Right lobe of liver (tissue), 6 donors: Measurements from ENCODE around the gene FSTL4. TPM values are rescaled to one million over a fixed set of nuclear protein-coding genes. Genes with fewer than 3 reads are reported as not detected.

Experiments used
- ATAC-seq, 4 donors: fragments of 200-7000 bp; cut with Tn5 transposase; one replicate each; pipeline ENCODE4 v1.9.1; 2020; ENCODE audit warnings: mild to moderate bottlenecking in 4 of 4, moderate library complexity in 4 of 4
- DNase-seq, 3 donors: peaks; one replicate each; pipeline ENCODE4 v3.0.0-alpha.2; 2020
- H3K27ac ChIP-seq, 3 donors: fragments of 200-600 bp; one replicate each; pipeline ENCODE4 v1.8.0; 2022
- H3K27me3 ChIP-seq, 2 donors: fragments of 200-600 bp; one replicate each; pipeline ENCODE4 v1.8.0; 2022
- H3K36me3 ChIP-seq, 4 donors: fragments of 200-600 bp; sonication (generic) in 1 of 4; one replicate each; pipeline versions ENCODE4 v1.5.1 to v1.8.0; 2017 to 2022; ENCODE audit warnings: control low read depth in 1 of 4
- H3K4me1 ChIP-seq, 4 donors: fragments of 200-600 bp; sonication (generic) in 1 of 4; one replicate each; pipeline versions ENCODE4 v1.5.1 to v1.8.0; 2017 to 2022; ENCODE audit warnings: control low read depth in 1 of 4
- H3K4me3 ChIP-seq, 3 donors: fragments of 200-600 bp; one replicate each; pipeline ENCODE4 v1.8.0; 2022
- H3K9me3 ChIP-seq, 4 donors: fragments of 200-600 bp; sonication (generic) in 1 of 4; one replicate each; pipeline versions ENCODE4 v1.5.1 to v1.8.0; 2017 to 2022; ENCODE audit warnings: control low read depth in 1 of 4
- POLR2A ChIP-seq: fragments of 450-650 bp; IDR thresholded peaks from one replicate; pipeline ENCODE4 v1.6.1; 2017; ENCODE audit warnings: antibody characterized with exemption, mild to moderate bottlenecking
- WGBS: methylation state at CpG from one replicate; pipeline ENCODE4 v1.1.6; 2018; ENCODE audit warnings: low coverage, low lambda C conversion rate; ENCODE audit not compliant: insufficient coverage; ENCODE audit errors: missing lambda C conversion rate; 5-methylcytosine and 5-hydroxymethylcytosine counted together
- intact Hi-C, 2 donors: fragments of 100-400 bp; cut with DNase I; formaldehyde crosslinking; loops; one replicate each; pipeline versions ENCODE4 v1.11.2 to v1.14.1; 2022
- total RNA-seq, 6 experiments: library from RNA; depleted of rRNA in 2 of 6; stranded (reverse); fragments of >200 nt in 2 of 6; fragmentation: NEBNext Ultra II Directional in 3 of 6; extraction: Animal tissue kit (Norgen Biotek cat#: 25700) in 3 of 6; gene quantifications; one replicate each; pipeline versions ENCODE4 v1.1.0 to v1.2.4, GENCODE V29; 2016 to 2023
- TF ChIP-seq, protein P1 (sequence below), 4 donors: fragments of 200-600 bp in 3 of 4; fragments of 450-650 bp in 1 of 4; IDR thresholded peaks; one replicate each; pipeline versions ENCODE4 v1.5.1 to v1.8.0; 2016 to 2022; ENCODE audit warnings: antibody characterized with exemption in 4 of 4, mild to moderate bottlenecking in 2 of 4
- donor health status: DM: no; HTN: yes; CAD: no.
- donor health status: DM: no; HTN: no; CAD: no.
- donor health status: DM: no; HTN: no; CAD: no.
- donor health status: DM: no; HTN: yes; CAD: no.
- donor health status: DM: no; HTN: yes; CAD: no.

FSTL4 gene
- total RNA-seq, 6 experiments from 2014 or later: 0.62 to 1.3 (median 0.80) TPM; not detected in 3

DNA sequence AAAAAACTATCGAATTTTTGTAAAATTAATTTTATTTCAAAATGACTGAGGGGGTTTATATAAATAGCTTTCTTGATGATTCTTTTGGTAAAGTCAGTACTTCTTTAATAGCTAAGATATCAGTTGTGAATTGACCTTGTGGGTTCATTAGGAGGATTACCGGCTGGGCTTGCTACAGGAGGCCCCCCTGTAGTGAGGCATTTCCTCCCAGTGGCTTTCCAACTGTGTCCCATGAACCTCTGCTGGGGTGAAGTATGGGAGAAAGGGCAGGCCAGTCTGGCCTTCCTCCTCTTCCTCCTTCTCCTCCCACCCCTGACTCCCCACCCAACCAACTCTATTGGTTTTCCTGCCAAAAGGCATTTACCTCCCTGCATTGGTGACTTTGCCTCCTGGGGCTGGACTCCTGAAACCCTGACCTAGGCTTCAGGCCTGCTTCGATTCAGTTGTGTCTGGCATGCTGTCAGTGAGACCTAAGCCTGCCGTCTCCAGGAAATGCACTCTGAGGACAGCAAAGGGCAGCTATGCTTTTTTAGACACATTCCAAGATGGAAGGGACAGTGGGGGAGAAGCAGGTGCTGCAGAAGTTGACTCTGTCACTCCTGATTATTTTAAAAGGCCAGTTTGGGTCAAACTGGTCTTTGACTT is 415.8 kb downstream of the FSTL4 start:
- intact Hi-C loops: no loop called here
- no peak for DNase-seq

DNA sequence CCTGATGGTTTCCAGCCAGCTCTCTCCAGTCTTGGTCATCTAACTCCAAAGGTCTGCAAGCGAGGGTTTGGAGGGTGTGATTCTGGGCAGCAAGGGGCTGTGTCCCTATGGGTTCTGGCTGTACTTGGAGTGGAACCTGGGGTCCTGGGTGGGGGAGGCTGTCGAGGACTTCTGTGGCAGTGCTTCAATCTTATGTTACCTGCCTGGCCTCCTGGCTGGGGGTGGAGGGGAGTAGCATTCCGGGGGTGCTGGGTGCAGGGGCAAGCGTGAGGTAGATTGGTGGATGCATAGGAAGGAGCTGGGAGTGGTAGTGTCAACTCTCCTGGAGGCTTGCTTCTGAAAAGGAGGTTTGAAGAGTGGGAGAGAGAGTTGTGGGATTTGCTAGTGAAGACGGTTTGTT is 417.1 kb downstream of the FSTL4 start:
- no peak for DNase-seq
- Histone ChIP-seq H3K4me1 (no peaks in the 10 kb centered on the region), H3K27me3 (no peaks in the 10 kb centered on the region), H3K36me3 (no peaks in the 10 kb centered on the region), H3K9me3 (no peaks in the 10 kb centered on the region), H3K4me3 (no peak overlapping the region), H3K27ac (no peak overlapping the region)
- intact Hi-C loops: no loop called here
- TF ChIP-seq POLR2A: no peak
- TF ChIP-seq, protein P1, sequence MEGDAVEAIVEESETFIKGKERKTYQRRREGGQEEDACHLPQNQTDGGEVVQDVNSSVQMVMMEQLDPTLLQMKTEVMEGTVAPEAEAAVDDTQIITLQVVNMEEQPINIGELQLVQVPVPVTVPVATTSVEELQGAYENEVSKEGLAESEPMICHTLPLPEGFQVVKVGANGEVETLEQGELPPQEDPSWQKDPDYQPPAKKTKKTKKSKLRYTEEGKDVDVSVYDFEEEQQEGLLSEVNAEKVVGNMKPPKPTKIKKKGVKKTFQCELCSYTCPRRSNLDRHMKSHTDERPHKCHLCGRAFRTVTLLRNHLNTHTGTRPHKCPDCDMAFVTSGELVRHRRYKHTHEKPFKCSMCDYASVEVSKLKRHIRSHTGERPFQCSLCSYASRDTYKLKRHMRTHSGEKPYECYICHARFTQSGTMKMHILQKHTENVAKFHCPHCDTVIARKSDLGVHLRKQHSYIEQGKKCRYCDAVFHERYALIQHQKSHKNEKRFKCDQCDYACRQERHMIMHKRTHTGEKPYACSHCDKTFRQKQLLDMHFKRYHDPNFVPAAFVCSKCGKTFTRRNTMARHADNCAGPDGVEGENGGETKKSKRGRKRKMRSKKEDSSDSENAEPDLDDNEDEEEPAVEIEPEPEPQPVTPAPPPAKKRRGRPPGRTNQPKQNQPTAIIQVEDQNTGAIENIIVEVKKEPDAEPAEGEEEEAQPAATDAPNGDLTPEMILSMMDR (IDR thresholded peaks at IDR 0.05): no peak
- no peak for ATAC-seq
- 52% methylated on average over 4 of the region's 5 CpGs for WGBS

More for the DNA sequence above, 415.8 kb downstream of the FSTL4 start:
- Histone ChIP-seq H3K36me3 (no peaks in the 10 kb centered on the region), H3K9me3 (no peaks in the 10 kb centered on the region), H3K4me1 (no peaks in the 10 kb centered on the region), H3K27ac (no peak overlapping the region), H3K4me3 (no peak overlapping the region), H3K27me3 (no peaks in the 10 kb centered on the region)
- 49% methylated on average over 4 of the region's 4 CpGs for WGBS
- no peak for TF ChIP-seq POLR2A
- TF ChIP-seq, protein P1 (IDR thresholded peaks at IDR 0.05): no peak
- ATAC-seq: no peak

DNA sequence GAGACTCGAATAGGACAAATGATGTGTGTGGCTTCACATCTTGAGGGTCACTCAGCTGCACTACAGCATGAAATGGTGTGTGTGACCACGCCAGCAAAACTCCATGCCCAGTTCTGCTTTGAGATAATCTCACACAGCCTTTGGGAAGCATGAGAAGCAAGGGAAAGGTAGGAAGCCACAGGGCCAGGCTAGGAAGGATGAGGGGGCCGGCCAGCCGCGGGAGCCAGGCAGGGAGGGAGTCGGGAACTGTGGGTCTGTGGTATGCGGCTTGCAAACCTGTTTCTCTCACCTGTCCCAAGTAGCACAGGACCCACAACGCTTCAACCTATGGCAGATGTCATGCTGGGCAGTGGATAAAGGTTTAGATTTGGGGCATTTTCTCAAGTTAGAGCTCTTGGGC is 418.5 kb downstream of the FSTL4 start:
- no peak overlapping the region for H3K4me3 ChIP-seq
- H3K4me1 ChIP-seq: no peaks in the 10 kb centered on the region
- TF ChIP-seq, protein P1 (IDR thresholded peaks at IDR 0.05): no peak
- no peak for TF ChIP-seq POLR2A
- DNase-seq: no peak
- whole genome bisulfite sequencing: 52% methylated on average over 4 of the region's 8 CpGs
- H3K27me3 ChIP-seq: no peaks in the 10 kb centered on the region
- no peak for ATAC-seq
- intact Hi-C loops: no loop called here
- H3K9me3 ChIP-seq: no peaks in the 10 kb centered on the region
- no peak overlapping the region for H3K27ac ChIP-seq
- H3K36me3 ChIP-seq: no peaks in the 10 kb centered on the region

DNA sequence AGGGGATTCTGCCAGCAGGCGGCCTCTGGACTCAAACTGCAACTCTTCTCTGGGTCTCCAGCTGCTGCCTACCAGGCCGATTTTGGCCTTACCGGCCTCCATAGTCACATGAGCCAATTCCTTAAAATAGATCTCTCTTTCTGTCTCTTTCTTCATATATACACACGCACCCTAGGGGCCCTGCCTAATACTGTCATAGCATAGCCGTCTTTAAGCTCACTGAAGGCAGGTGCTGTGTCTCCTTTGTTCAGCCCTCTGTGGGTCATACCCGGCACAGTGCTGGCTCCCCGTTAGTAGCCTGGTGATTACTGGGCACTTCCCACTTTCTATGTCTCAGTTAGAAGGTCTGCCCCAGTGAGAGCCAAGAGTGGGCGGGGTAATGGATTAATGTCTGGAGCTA is 419.6 kb downstream of the FSTL4 start:
- no peaks in the 10 kb centered on the region for H3K4me1 ChIP-seq
- ATAC-seq (no peak), DNase-seq (no peak)
- TF ChIP-seq POLR2A: no peak
- TF ChIP-seq, protein P1 (IDR thresholded peaks at IDR 0.05): no peak
- no peak overlapping the region for H3K4me3 ChIP-seq
- no peaks in the 10 kb centered on the region for H3K36me3 ChIP-seq
- intact Hi-C loops: no loop called here
- 86% methylated on average over 8 of the region's 8 CpGs for WGBS
- no peak overlapping the region for H3K27ac ChIP-seq
- no peaks in the 10 kb centered on the region for H3K9me3 ChIP-seq
- H3K27me3 ChIP-seq: no peaks in the 10 kb centered on the region
